Effector memory CD4-positive, alpha-beta T cell (primary cell): ENCODE results near the gene ATXN7L2.

Experiments
- DNase-seq, 3 donors: peaks; one replicate each; pipeline ENCODE4 v3.0.0-alpha.2; 2020
- H3K27ac ChIP-seq: 2 replicates; pipeline ENCODE4 v1.7.0; 2013; ENCODE audit warnings: mild to moderate bottlenecking, low read length, moderate library complexity; ENCODE audit not compliant: insufficient read depth, poor library complexity, severe bottlenecking
- H3K27me3 ChIP-seq: replicated peaks from 2 replicates; pipeline ENCODE4 v1.7.0; 2013; ENCODE audit warnings: mild to moderate bottlenecking, low read length; ENCODE audit not compliant: insufficient read depth, control insufficient read depth, poor library complexity, severe bottlenecking
- H3K36me3 ChIP-seq: 2 replicates; pipeline ENCODE4 v1.7.0; 2013; ENCODE audit warnings: mild to moderate bottlenecking, low read length, moderate library complexity; ENCODE audit not compliant: control insufficient read depth, insufficient read depth
- H3K4me1 ChIP-seq: 2 replicates; pipeline ENCODE4 v1.7.0; 2013; ENCODE audit warnings: low read length, mild to moderate bottlenecking; ENCODE audit not compliant: control insufficient read depth, insufficient read depth, poor library complexity, severe bottlenecking
- H3K4me3 ChIP-seq: 2 replicates; pipeline ENCODE4 v1.7.0; 2013; ENCODE audit warnings: low read length, low read depth, mild to moderate bottlenecking; ENCODE audit not compliant: insufficient read depth, poor library complexity, severe bottlenecking
- H3K9me3 ChIP-seq: 2 replicates; pipeline ENCODE4 v1.7.0; 2013; ENCODE audit warnings: mild to moderate bottlenecking, low read length, moderate library complexity; ENCODE audit not compliant: control insufficient read depth

ATXN7L2 gene

GRCh38 chr1:109522026-109522425 lies 38.3 kb downstream of the ATXN7L2 start:
- no peaks in the 10 kb centered on the region for H3K27me3 ChIP-seq
- H3K4me1 ChIP-seq = no peaks in the 10 kb centered on the region
- no peak overlapping the region for H3K4me3 ChIP-seq
- no peak for DNase-seq
- no peaks in the 10 kb centered on the region for H3K9me3 ChIP-seq
- H3K27ac ChIP-seq = no peak overlapping the region
- no peaks in the 10 kb centered on the region for H3K36me3 ChIP-seq

- H3K36me3 ChIP-seq = no peaks in the 10 kb centered on the region
- H3K27me3 ChIP-seq = no peaks in the 10 kb centered on the region
These were observed 40.0 kb downstream of the ATXN7L2 start for GRCh38 chr1:109523706-109524105.

GRCh38 chr1:109527098-109527811 lies 43.5 kb downstream of the ATXN7L2 start:
- no peak for DNase-seq
- H3K36me3 ChIP-seq = no peaks in the 10 kb centered on the region
- H3K27me3 ChIP-seq = no peaks in the 10 kb centered on the region
- no peaks in the 10 kb centered on the region for H3K9me3 ChIP-seq
- H3K4me1 ChIP-seq = peaks cover 17% of the 10 kb centered on the region
- H3K4me3 ChIP-seq = no peak overlapping the region
- no peak overlapping the region for H3K27ac ChIP-seq

More at GRCh38 chr1:109523706-109524105, 40.0 kb downstream of the ATXN7L2 start:
- no peak for DNase-seq
- H3K27ac ChIP-seq = no peak overlapping the region
- no peaks in the 10 kb centered on the region for H3K4me1 ChIP-seq
- H3K4me3 ChIP-seq = no peak overlapping the region
- no peaks in the 10 kb centered on the region for H3K9me3 ChIP-seq

GRCh38 chr1:109527846-109528695 lies 44.4 kb downstream of the ATXN7L2 start:
- H3K36me3 ChIP-seq = no peaks in the 10 kb centered on the region
- no peaks in the 10 kb centered on the region for H3K27me3 ChIP-seq
- H3K4me3 ChIP-seq = no peak overlapping the region
- H3K4me1 ChIP-seq = peaks cover 22% of the 10 kb centered on the region
- H3K27ac ChIP-seq = no peak overlapping the region
- no peak for DNase-seq
- no peaks in the 10 kb centered on the region for H3K9me3 ChIP-seq

GRCh38 chr1:109528712-109529111 lies 45.0 kb downstream of the ATXN7L2 start:
- no peaks in the 10 kb centered on the region for H3K36me3 ChIP-seq
- peaks cover 22% of the 10 kb centered on the region for H3K4me1 ChIP-seq
- no peak overlapping the region for H3K27ac ChIP-seq
- DNase-seq = no peak
- H3K4me3 ChIP-seq = no peak overlapping the region
- H3K9me3 ChIP-seq = no peaks in the 10 kb centered on the region
- no peaks in the 10 kb centered on the region for H3K27me3 ChIP-seq

GRCh38 chr1:109529881-109530456 lies 46.3 kb downstream of the ATXN7L2 start:
- H3K4me1 ChIP-seq = peaks cover 22% of the 10 kb centered on the region
- no peaks in the 10 kb centered on the region for H3K27me3 ChIP-seq
- H3K4me3 ChIP-seq = no peak overlapping the region
- no peak for DNase-seq
- H3K9me3 ChIP-seq = no peaks in the 10 kb centered on the region
- no peaks in the 10 kb centered on the region for H3K36me3 ChIP-seq
- H3K27ac ChIP-seq = no peak overlapping the region

GRCh38 chr1:109530457-109531087 lies 46.9 kb downstream of the ATXN7L2 start:
- H3K27me3 ChIP-seq = no peaks in the 10 kb centered on the region
- H3K27ac ChIP-seq = peak overlapping the region; percentile 17
- no peak for DNase-seq

GRCh38 chr1:109531380-109531779 lies 47.7 kb downstream of the ATXN7L2 start:
- H3K9me3 ChIP-seq = no peaks in the 10 kb centered on the region
- no peak overlapping the region for H3K27ac ChIP-seq
- no peak overlapping the region for H3K4me3 ChIP-seq
- H3K4me1 ChIP-seq = peaks cover 22% of the 10 kb centered on the region
- no peaks in the 10 kb centered on the region for H3K27me3 ChIP-seq
- DNase-seq = no peak
- H3K36me3 ChIP-seq = no peaks in the 10 kb centered on the region

More at GRCh38 chr1:109530457-109531087, 46.9 kb downstream of the ATXN7L2 start:
- H3K4me1 ChIP-seq = peaks cover 22% of the 10 kb centered on the region
- H3K9me3 ChIP-seq = no peaks in the 10 kb centered on the region
- no peaks in the 10 kb centered on the region for H3K36me3 ChIP-seq
- H3K4me3 ChIP-seq = no peak overlapping the region

GRCh38 chr1:109531826-109532364 lies 48.2 kb downstream of the ATXN7L2 start:
- Histone ChIP-seq H3K27me3 (no peaks in the 10 kb centered on the region), H3K9me3 (no peaks in the 10 kb centered on the region), H3K4me3 (peak overlapping the region; percentile 50), H3K36me3 (no peaks in the 10 kb centered on the region), H3K27ac (no peak overlapping the region), H3K4me1 (peaks cover 22% of the 10 kb centered on the region)
- no peak for DNase-seq
